Liver (tissue), 9 donors: Measurements from ENCODE around the gene ACP7. TPM values are rescaled to one million over a fixed set of nuclear protein-coding genes. Genes with fewer than 3 reads are reported as not detected.

Source experiments
- DNase-seq: peaks from one replicate; pipeline ENCODE4 v3.0.0-alpha.2; 2017; ENCODE audit warnings: low spot score
- H3K27ac ChIP-seq, 2 donors: one replicate each; pipeline ENCODE4 v1.7.0; 2013; ENCODE audit warnings: inconsistent platforms in 2 of 2, low read length in 2 of 2, control low read depth in 1 of 2, low read depth in 1 of 2, mild to moderate bottlenecking in 1 of 2
- H3K27me3 ChIP-seq, 4 donors: one replicate each; pipeline versions ENCODE4 v1.6.1 to v1.7.0; 2013; ENCODE audit warnings: low read length in 3 of 4, inconsistent platforms in 1 of 4, mild to moderate bottlenecking in 1 of 4, moderate library complexity in 1 of 4; ENCODE audit not compliant: control insufficient read depth in 4 of 4, insufficient read depth in 4 of 4
- H3K36me3 ChIP-seq, 4 donors: one replicate each; pipeline versions ENCODE4 v1.6.1 to v1.7.0; 2013; ENCODE audit warnings: low read length in 3 of 4, mild to moderate bottlenecking in 3 of 4, low read depth in 1 of 4, moderate library complexity in 1 of 4; ENCODE audit not compliant: control insufficient read depth in 4 of 4, insufficient read depth in 3 of 4
- H3K4me1 ChIP-seq, 4 donors: one replicate each; pipeline versions ENCODE4 v1.6.1 to v1.7.0; 2013; ENCODE audit warnings: low read length in 3 of 4, mild to moderate bottlenecking in 3 of 4, moderate library complexity in 1 of 4; ENCODE audit not compliant: control insufficient read depth in 4 of 4, insufficient read depth in 4 of 4
- H3K4me3 ChIP-seq, 3 donors: one replicate each; pipeline versions ENCODE4 v1.6.1 to v1.7.0; 2013; ENCODE audit warnings: low read length in 3 of 3, control low read depth in 1 of 3, low read depth in 1 of 3, mild to moderate bottlenecking in 1 of 3
- H3K9ac ChIP-seq, 2 donors: one replicate each; pipeline ENCODE4 v1.7.0; 2013; ENCODE audit warnings: low read length in 2 of 2, mild to moderate bottlenecking in 2 of 2, moderate library complexity in 2 of 2, control low read depth in 1 of 2, low read depth in 1 of 2
- H3K9me3 ChIP-seq, 4 donors: one replicate each; pipeline versions ENCODE4 v1.6.1 to v1.7.0; 2013; ENCODE audit warnings: low read length in 3 of 4; ENCODE audit not compliant: control insufficient read depth in 4 of 4
- ATF3 ChIP-seq: IDR thresholded peaks from 2 replicates; pipeline ENCODE4 v1.6.1; 2016; ENCODE audit warnings: antibody characterized with exemption
- CTCF ChIP-seq: fragments of 150-350 bp; IDR thresholded peaks from 2 replicates; pipeline ENCODE4 v1.5.1; 2017; ENCODE audit warnings: improper control_type of control experiment, low read depth, low read length; ENCODE audit not compliant: missing input control
- EGR1 ChIP-seq, 2 donors: IDR thresholded peaks; 2 replicates each; pipeline ENCODE4 v1.6.1; 2016 to 2018; ENCODE audit warnings: antibody characterized with exemption in 2 of 2, low read depth in 2 of 2
- FOXA1 ChIP-seq: IDR thresholded peaks from 2 replicates; pipeline ENCODE4 v1.6.1; 2016; ENCODE audit warnings: antibody characterized with exemption
- FOXA2 ChIP-seq: IDR thresholded peaks from 2 replicates; pipeline ENCODE4 v1.6.1; 2016; ENCODE audit warnings: antibody characterized with exemption
- GABPA ChIP-seq, 2 donors: IDR thresholded peaks in 1 of 2; conservative IDR thresholded peaks in 1 of 2; 2 replicates each; pipeline ENCODE4 v1.6.1; 2016; ENCODE audit warnings: antibody characterized with exemption in 2 of 2, mild to moderate bottlenecking in 1 of 2, moderate library complexity in 1 of 2
- HNF4A ChIP-seq, 2 donors: conservative IDR thresholded peaks; 2 replicates each; pipeline ENCODE4 v1.6.1; 2016; ENCODE audit warnings: antibody characterized with exemption in 2 of 2, mild to moderate bottlenecking in 2 of 2
- HNF4G ChIP-seq: IDR thresholded peaks from 2 replicates; pipeline ENCODE4 v1.6.1; 2016; ENCODE audit warnings: antibody characterized with exemption
- JUND ChIP-seq, 2 donors: IDR thresholded peaks; 2 replicates each; pipeline ENCODE4 v1.6.1; 2016; ENCODE audit warnings: antibody characterized with exemption in 2 of 2
- MAX ChIP-seq: IDR thresholded peaks from 2 replicates; pipeline ENCODE4 v1.6.1; 2016; ENCODE audit warnings: antibody characterized with exemption
- NR2F2 ChIP-seq: IDR thresholded peaks from 2 replicates; pipeline ENCODE4 v1.6.1; 2016; ENCODE audit warnings: antibody characterized with exemption
- RAD21 ChIP-seq, 2 donors: IDR thresholded peaks; 2 replicates each; pipeline ENCODE4 v1.6.1; 2016; ENCODE audit warnings: antibody characterized with exemption in 2 of 2, mild to moderate bottlenecking in 2 of 2
- REST ChIP-seq: IDR thresholded peaks from 2 replicates; pipeline ENCODE4 v1.6.1; 2016; ENCODE audit warnings: antibody characterized with exemption, mild to moderate bottlenecking
- RXRA ChIP-seq, 2 donors: IDR thresholded peaks; 2 replicates each; pipeline ENCODE4 v1.6.1; 2017 to 2018; ENCODE audit warnings: antibody characterized with exemption in 2 of 2, mild to moderate bottlenecking in 1 of 2
- SP1 ChIP-seq: IDR thresholded peaks from 2 replicates; pipeline ENCODE4 v1.6.1; 2018; ENCODE audit warnings: antibody characterized with exemption, mild to moderate bottlenecking
- TAF1 ChIP-seq: conservative IDR thresholded peaks from 2 replicates; pipeline ENCODE4 v1.6.1; 2016; ENCODE audit warnings: antibody characterized with exemption, mild to moderate bottlenecking
- YY1 ChIP-seq: IDR thresholded peaks from 2 replicates; pipeline ENCODE4 v1.6.1; 2016; ENCODE audit warnings: antibody characterized with exemption, mild to moderate bottlenecking
- ZBTB33 ChIP-seq: IDR thresholded peaks from 2 replicates; pipeline ENCODE4 v1.6.1; 2016; ENCODE audit warnings: antibody characterized with exemption
- WGBS: extraction: QIAGEN DNeasy Blood & Tissue Kit; methylation state at CpG from one replicate; pipeline ENCODE4 v1.1.7; 2013; 5-methylcytosine and 5-hydroxymethylcytosine counted together
- polyA plus RNA-seq, 2 donors: library from polyadenylated mRNA; stranded (reverse) in 1 of 2; unstranded in 1 of 2; fragments of 200-250 nt in 1 of 2; fragments of >200 nt in 1 of 2; fragmentation: Nextera tagmentation in 1 of 2; extraction: Ambion mirVana in 1 of 2; gene quantifications; one replicate each; pipeline versions ENCODE4 v1.2.1 to v1.2.3, GENCODE V29; 2013 to 2015
- total RNA-seq, 2 donors: library from RNA; depleted of rRNA; stranded (reverse); fragments of >200 nt; gene quantifications; one replicate each; pipeline ENCODE4 v1.2.3, GENCODE V29; 2014
- donor health status: healthy.
- donor health status: healthy.
- donor health status: healthy.
- donor health status: healthy.
- donor health status: healthy.

Gene ACP7
- total and polyA plus RNA-seq, 4 donors: 0.05 TPM; not detected in 3

- WGBS: under 1% methylated on average over 64 of the region's 64 CpGs
- DNase-seq: peak; percentile 98
- peak within 1 kb of the TSS; percentile 94 to 96 for H3K27ac ChIP-seq
- H3K9me3 ChIP-seq: no peaks in the 10 kb centered on the region
- peaks cover 7 to 48% (median 37%) of the 10 kb centered on the region in 4 donors for H3K4me1 ChIP-seq
- H3K9ac ChIP-seq: peak within 1 kb of the TSS; percentile 52 to 77
- H3K36me3 ChIP-seq: no peaks in the 10 kb centered on the region
- TF ChIP-seq JUND (IDR thresholded peaks at IDR 0.05) (peak in 1 of 2 donors; percentile 26), GABPA (IDR thresholded peaks at IDR 0.05 in 1 of 2, conservative IDR thresholded peaks at IDR 0.05 in 1 of 2) (peak in 1 of 2 donors; percentile 60), NR2F2 (peak; percentile 83), MAX (no peak), TAF1 (no peak), SP1 (peak; percentile 84), HNF4G (no peak), YY1 (peak; percentile 98), FOXA2 (no peak), ZBTB33 (no peak), RXRA (IDR thresholded peaks at IDR 0.05) (peak; percentile 44 to 52), EGR1 (IDR thresholded peaks at IDR 0.05; ENCODE audit: low read depth in 2 of 2) (peak; percentile 98 to 99), FOXA1 (no peak), REST (no peak), ATF3 (no peak), CTCF (no peak), RAD21 (IDR thresholded peaks at IDR 0.05) (peak in 1 of 2 donors; percentile 23), HNF4A (conservative IDR thresholded peaks at IDR 0.05) (peak; percentile 52 to 70)
- H3K4me3 ChIP-seq: peak within 1 kb of the TSS; percentile 71 to 89 (median 72)
- H3K27me3 ChIP-seq: no peaks in the 10 kb centered on the region
These were observed 41.6 kb downstream of the ACP7 start, which contains the start of gene PAK4 for GRCh38 chr19:39125554-39126311. Gene PAK4 (plus strand): TSS chr19:39125786. CDS start chr19:39169554, 43,768 bp downstream.
